Endothelial cell of umbilical vein (primary cell): Measurements from ENCODE around the gene TRABD2A. TPM values are rescaled to one million over a fixed set of nuclear protein-coding genes. Genes with fewer than 3 reads are reported as not detected.
"Not testable (repeated sequence)": the region's sequence is repeated elsewhere in the genome, so short reads cannot be mapped to it uniquely, and the experiment has no call there.

Experiments used
- BruUV-seq: library from RNA; stranded (reverse); fragments of 400-500 nt; replicated peaks from 2 replicates; lab custom pipeline; 2021; lab: Mats Ljungman, UMichigan
- CTCF ChIA-PET: fragments of 300-600, 350-600 bp; sonication (Branson Sonifier 250); formaldehyde crosslinking; loops from one replicate; lab custom pipeline; 2021; ENCODE audit warnings: antibody characterized with exemption, inconsistent platforms; lab: Charles Lee
- POLR2A ChIA-PET: fragments of 300-600, 350-600 bp; sonication (Branson Sonifier 250); formaldehyde crosslinking; loops from one replicate; lab custom pipeline; 2021; ENCODE audit warnings: antibody characterized with exemption, inconsistent platforms; lab: Charles Lee
- DNase-seq: peaks from one replicate; pipeline ENCODE4 v3.0.0-alpha.2; 2011; ENCODE audit warnings: low read depth, low spot score
- FAIRE-seq: peaks from 2 replicates; lab custom pipeline; 2011; peaks lifted over from hg19 to GRCh38; lab: Jason Lieb, UNC
- H2AFZ ChIP-seq: 2 replicates; pipeline ENCODE4 v1.6.0; 2012; ENCODE audit warnings: low read depth, low read length, control low read depth, inconsistent platforms
- H3K27ac ChIP-seq: 2 replicates; pipeline ENCODE4 v1.5.1; 2011; ENCODE audit warnings: low read depth, mild to moderate bottlenecking, control low read depth, low read length, moderate library complexity; ENCODE audit not compliant: insufficient read depth
- H3K27me3 ChIP-seq, 2 experiments: 2 replicates each; pipeline versions ENCODE4 v1.6.0 to v1.6.1; 2011; ENCODE audit warnings: low read length in 2 of 2, mixed read lengths in 1 of 2; ENCODE audit not compliant: control insufficient read depth in 2 of 2, insufficient read depth in 2 of 2
- H3K36me3 ChIP-seq, 2 experiments: 2 replicates in 1 of 2; 3 replicates in 1 of 2; pipeline ENCODE4 v1.5.1; 2011; ENCODE audit warnings: low read length in 2 of 2, mild to moderate bottlenecking in 1 of 2, moderate library complexity in 1 of 2; ENCODE audit not compliant: control insufficient read depth in 2 of 2, insufficient read depth in 2 of 2; ENCODE audit errors: extremely low read depth in 1 of 2
- H3K4me1 ChIP-seq: 3 replicates; pipeline ENCODE4 v1.5.1; 2011; ENCODE audit warnings: mild to moderate bottlenecking, low read length; ENCODE audit not compliant: control insufficient read depth, insufficient read depth; ENCODE audit errors: extremely low read depth
- H3K4me2 ChIP-seq: 2 replicates; pipeline ENCODE4 v1.6.1; 2011; ENCODE audit warnings: low read length, control low read depth, mixed read lengths; ENCODE audit not compliant: insufficient read depth
- H3K4me3 ChIP-seq, 3 experiments: fragments of 200-600 bp in 1 of 3; sonication (generic), shearing (Covaris generic) in 1 of 3; replicated peaks in 1 of 3; 2 replicates each; pipeline ENCODE4 v1.5.1; 2011 to 2016; ENCODE audit warnings: control low read depth in 3 of 3, low read length in 3 of 3, mild to moderate bottlenecking in 2 of 3, inconsistent platforms in 1 of 3, low read depth in 1 of 3, moderate library complexity in 1 of 3; ENCODE audit not compliant: insufficient read depth in 1 of 3
- H3K79me2 ChIP-seq: 2 replicates; pipeline ENCODE4 v1.6.0; 2012; ENCODE audit warnings: low read length, inconsistent platforms; ENCODE audit not compliant: control insufficient read depth, insufficient read depth
- H3K9ac ChIP-seq: replicated peaks from 2 replicates; pipeline ENCODE3; 2011; ENCODE audit warnings: low read length, control low read depth; ENCODE audit not compliant: insufficient read depth; ENCODE audit errors: extremely low read depth
- H3K9me1 ChIP-seq: replicated peaks from 3 replicates; pipeline ENCODE4 v1.6.0; 2011; ENCODE audit warnings: mild to moderate bottlenecking, low read length; ENCODE audit not compliant: control insufficient read depth, insufficient read depth; ENCODE audit errors: extremely low read depth
- H3K9me3 ChIP-seq: replicated peaks from 2 replicates; pipeline ENCODE4 v1.5.1; 2012; ENCODE audit warnings: low read length, inconsistent platforms; ENCODE audit not compliant: control insufficient read depth, insufficient read depth
- H4K20me1 ChIP-seq: replicated peaks from 2 replicates; pipeline ENCODE3; 2011; ENCODE audit warnings: mild to moderate bottlenecking, low read length; ENCODE audit not compliant: control insufficient read depth, insufficient read depth; ENCODE audit errors: extremely low read depth
- CTCF ChIP-seq, 2 donors: IDR thresholded peaks; 1 replicate in 1 of 2; 2 replicates in 1 of 2; pipeline ENCODE4 v1.5.1; 2011; ENCODE audit warnings: low read length in 2 of 2, mild to moderate bottlenecking in 2 of 2, moderate library complexity in 2 of 2, control low read depth in 1 of 2, inconsistent platforms in 1 of 2, low read depth in 1 of 2; ENCODE audit not compliant: insufficient read depth in 1 of 2; ENCODE audit errors: extremely low read depth in 1 of 2
- EZH2 ChIP-seq: IDR thresholded peaks from 2 replicates; pipeline ENCODE4 v1.6.1; 2012; ENCODE audit warnings: borderline replicate concordance, low read depth, mild to moderate bottlenecking, moderate library complexity, low read length, inconsistent platforms; ENCODE audit not compliant: severe bottlenecking
- FOS ChIP-seq: IDR thresholded peaks from 2 replicates; pipeline ENCODE4 v1.6.1; 2011; ENCODE audit warnings: mild to moderate bottlenecking, low read length, moderate library complexity, borderline replicate concordance; ENCODE audit not compliant: insufficient read depth
- JUN ChIP-seq: IDR thresholded peaks from 2 replicates; pipeline ENCODE4 v1.6.1; 2011; ENCODE audit warnings: borderline replicate concordance, low read depth; ENCODE audit not compliant: insufficient read length, insufficient read depth
- MAX ChIP-seq: IDR thresholded peaks from 2 replicates; pipeline ENCODE4 v1.6.1; 2011; ENCODE audit not compliant: insufficient read depth, insufficient read length
- MYC ChIP-seq: IDR thresholded peaks from one replicate; pipeline ENCODE4 v1.6.1; 2011; ENCODE audit warnings: mild to moderate bottlenecking, low read depth, low read length
- POLR2A ChIP-seq: IDR thresholded peaks from 2 replicates; pipeline ENCODE4 v1.6.1; 2012; ENCODE audit warnings: low read depth, mild to moderate bottlenecking, control low read depth, low read length
- POLR2AphosphoS5 ChIP-seq: IDR thresholded peaks from 2 replicates; pipeline ENCODE4 v1.6.1; 2012; ENCODE audit warnings: low read depth, mild to moderate bottlenecking, control low read depth, low read length, moderate library complexity; ENCODE audit not compliant: insufficient read depth
- dilution Hi-C: fragments of 300-500 bp; cut with MboI; formaldehyde crosslinking; loops from one replicate; pipeline ENCODE4 v1.15.0; 2019; ENCODE audit warnings: low sequenced_read_pairs; ENCODE audit not compliant: extremely low pct_ligation_motif_present
- intact Hi-C: fragments of 100-400 bp; cut with micrococcal nuclease; formaldehyde crosslinking; loops from one replicate; pipeline ENCODE4 v1.10.0; 2022
- polyA plus RNA-seq, 4 experiments: library from polyadenylated mRNA; depleted of rRNA in 3 of 4; stranded (reverse) in 3 of 4; unstranded in 1 of 4; fragments of >200 nt; gene quantifications; 2 replicates each; pipeline versions ENCODE4 v1.2.1 to v1.2.3, GENCODE V29; 2011 to 2012; ENCODE audit warnings: missing spikeins in 1 of 4
- total RNA-seq: library from RNA; stranded (reverse); gene quantifications from 2 replicates; pipeline ENCODE4 v1.2.3, GENCODE V29; 2021

Gene TRABD2A
- total and polyA plus RNA-seq, 2 donors (not counting 3 experiments of a cell fraction or from before 2014, with no cell fraction given): 1.0 to 1.8 TPM

DNA sequence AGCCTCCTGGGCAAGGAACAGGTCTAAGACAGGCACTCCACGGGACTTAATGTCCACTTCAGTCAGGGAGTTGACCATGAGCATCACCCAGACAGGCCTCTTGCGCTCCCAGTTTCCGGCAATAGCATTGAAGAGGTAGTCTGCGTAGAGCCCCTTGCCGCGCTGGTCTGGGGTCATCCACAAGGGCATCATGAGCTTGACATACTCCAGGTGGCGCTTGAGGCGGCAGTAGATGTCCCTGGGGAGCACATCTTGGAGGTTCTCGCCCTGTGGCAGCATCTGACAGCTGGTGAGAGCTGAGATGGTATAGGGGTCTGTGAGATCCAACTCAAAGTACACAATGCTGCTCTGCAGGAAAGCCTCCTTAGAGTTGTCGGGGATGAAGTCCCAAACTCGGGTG, 10.6 kb downstream of the TRABD2A start:
- DNase-seq (no peak), FAIRE-seq (no peak)
- Histone ChIP-seq H3K27ac (no peak overlapping the region), H3K79me2 (no peaks in the 10 kb centered on the region), H3K36me3 (no peaks in the 10 kb centered on the region), H3K9ac (no peak overlapping the region), H2AFZ (no peak overlapping the region), H3K4me1 (no peaks in the 10 kb centered on the region), H3K4me2 (no peak overlapping the region), H3K27me3 (peaks cover 2 to 5% of the 10 kb centered on the region in 2 experiments), H3K4me3 (no peak overlapping the region), H3K9me3 (no peaks in the 10 kb centered on the region), H3K9me1 (no peaks in the 10 kb centered on the region), H4K20me1 (no peaks in the 10 kb centered on the region)
- POLR2A ChIA-PET: no interaction called here
- intact Hi-C loops (no loop called here), dilution Hi-C loops (no loop called here)
- BruUV-seq: no TSS peak
- CTCF ChIA-PET: interaction anchor here (1.0 kb wide), 1 partner anchor 12 kb away, joined by 3 read pairs; no protein-coding TSS in a partner anchor
- no peak for TF ChIP-seq MYC
- no peak for TF ChIP-seq MAX
- TF ChIP-seq CTCF (IDR thresholded peaks at IDR 0.05; ENCODE audit: extremely low read depth in 1 of 2, insufficient read depth in 1 of 2, low read depth in 1 of 2, low read length in 2 of 2): no peak
- TF ChIP-seq JUN: no peak
- TF ChIP-seq EZH2: no peak
- TF ChIP-seq POLR2AphosphoS5: no peak
- no peak for TF ChIP-seq POLR2A
- no peak for TF ChIP-seq FOS

- H3K4me2 ChIP-seq, dilution Hi-C loops, BruUV-seq, H3K9ac ChIP-seq, H3K79me2 ChIP-seq, POLR2A ChIA-PET, H3K27ac ChIP-seq, H3K4me1 ChIP-seq, H4K20me1 ChIP-seq, H3K36me3 ChIP-seq, H2AFZ ChIP-seq, H3K9me3 ChIP-seq, FAIRE-seq, H3K9me1 ChIP-seq, H3K27me3 ChIP-seq, H3K4me3 ChIP-seq, DNase-seq: not testable (repeated sequence)
- CTCF ChIA-PET: interaction anchor here (2.9 kb wide), 1 partner anchor 14 kb away, joined by 7 read pairs; no protein-coding TSS in a partner anchor
- intact Hi-C loops: loop anchor here (5.0 kb wide), 1 partner anchor 371 kb away; no protein-coding TSS in a partner anchor
Measured at GRCh38 chr2:84868327-84868726, 12.6 kb downstream of the TRABD2A start.
